Endothelial cell of umbilical vein (primary cell): ENCODE data around the gene CNGA4. TPM values are rescaled to one million over a fixed set of nuclear protein-coding genes. Genes with fewer than 3 reads are reported as not detected.

Experiments used
- BruUV-seq: library from RNA; stranded (reverse); fragments of 400-500 nt; replicated peaks from 2 replicates; lab custom pipeline; 2021; lab: Mats Ljungman, UMichigan
- CTCF ChIA-PET: fragments of 300-600, 350-600 bp; sonication (Branson Sonifier 250); formaldehyde crosslinking; loops from one replicate; lab custom pipeline; 2021; ENCODE audit warnings: antibody characterized with exemption, inconsistent platforms; lab: Charles Lee
- POLR2A ChIA-PET: fragments of 300-600, 350-600 bp; sonication (Branson Sonifier 250); formaldehyde crosslinking; loops from one replicate; lab custom pipeline; 2021; ENCODE audit warnings: antibody characterized with exemption, inconsistent platforms; lab: Charles Lee
- DNase-seq: peaks from one replicate; pipeline ENCODE4 v3.0.0-alpha.2; 2011; ENCODE audit warnings: low read depth, low spot score
- FAIRE-seq: peaks from 2 replicates; lab custom pipeline; 2011; peaks lifted over from hg19 to GRCh38; lab: Jason Lieb, UNC
- H2AFZ ChIP-seq: 2 replicates; pipeline ENCODE4 v1.6.0; 2012; ENCODE audit warnings: low read depth, low read length, control low read depth, inconsistent platforms
- H3K27ac ChIP-seq: 2 replicates; pipeline ENCODE4 v1.5.1; 2011; ENCODE audit warnings: low read depth, mild to moderate bottlenecking, control low read depth, low read length, moderate library complexity; ENCODE audit not compliant: insufficient read depth
- H3K27me3 ChIP-seq, 2 experiments: 2 replicates each; pipeline versions ENCODE4 v1.6.0 to v1.6.1; 2011; ENCODE audit warnings: low read length in 2 of 2, mixed read lengths in 1 of 2; ENCODE audit not compliant: control insufficient read depth in 2 of 2, insufficient read depth in 2 of 2
- H3K36me3 ChIP-seq, 2 experiments: 2 replicates in 1 of 2; 3 replicates in 1 of 2; pipeline ENCODE4 v1.5.1; 2011; ENCODE audit warnings: low read length in 2 of 2, mild to moderate bottlenecking in 1 of 2, moderate library complexity in 1 of 2; ENCODE audit not compliant: control insufficient read depth in 2 of 2, insufficient read depth in 2 of 2; ENCODE audit errors: extremely low read depth in 1 of 2
- H3K4me1 ChIP-seq: 3 replicates; pipeline ENCODE4 v1.5.1; 2011; ENCODE audit warnings: mild to moderate bottlenecking, low read length; ENCODE audit not compliant: control insufficient read depth, insufficient read depth; ENCODE audit errors: extremely low read depth
- H3K4me2 ChIP-seq: 2 replicates; pipeline ENCODE4 v1.6.1; 2011; ENCODE audit warnings: low read length, control low read depth, mixed read lengths; ENCODE audit not compliant: insufficient read depth
- H3K4me3 ChIP-seq, 3 experiments: fragments of 200-600 bp in 1 of 3; sonication (generic), shearing (Covaris generic) in 1 of 3; replicated peaks in 1 of 3; 2 replicates each; pipeline ENCODE4 v1.5.1; 2011 to 2016; ENCODE audit warnings: control low read depth in 3 of 3, low read length in 3 of 3, mild to moderate bottlenecking in 2 of 3, inconsistent platforms in 1 of 3, low read depth in 1 of 3, moderate library complexity in 1 of 3; ENCODE audit not compliant: insufficient read depth in 1 of 3
- H3K79me2 ChIP-seq: 2 replicates; pipeline ENCODE4 v1.6.0; 2012; ENCODE audit warnings: low read length, inconsistent platforms; ENCODE audit not compliant: control insufficient read depth, insufficient read depth
- H3K9ac ChIP-seq: replicated peaks from 2 replicates; pipeline ENCODE3; 2011; ENCODE audit warnings: low read length, control low read depth; ENCODE audit not compliant: insufficient read depth; ENCODE audit errors: extremely low read depth
- H3K9me1 ChIP-seq: replicated peaks from 3 replicates; pipeline ENCODE4 v1.6.0; 2011; ENCODE audit warnings: mild to moderate bottlenecking, low read length; ENCODE audit not compliant: control insufficient read depth, insufficient read depth; ENCODE audit errors: extremely low read depth
- H3K9me3 ChIP-seq: replicated peaks from 2 replicates; pipeline ENCODE4 v1.5.1; 2012; ENCODE audit warnings: low read length, inconsistent platforms; ENCODE audit not compliant: control insufficient read depth, insufficient read depth
- H4K20me1 ChIP-seq: replicated peaks from 2 replicates; pipeline ENCODE3; 2011; ENCODE audit warnings: mild to moderate bottlenecking, low read length; ENCODE audit not compliant: control insufficient read depth, insufficient read depth; ENCODE audit errors: extremely low read depth
- EZH2 ChIP-seq: IDR thresholded peaks from 2 replicates; pipeline ENCODE4 v1.6.1; 2012; ENCODE audit warnings: borderline replicate concordance, low read depth, mild to moderate bottlenecking, moderate library complexity, low read length, inconsistent platforms; ENCODE audit not compliant: severe bottlenecking
- JUN ChIP-seq: IDR thresholded peaks from 2 replicates; pipeline ENCODE4 v1.6.1; 2011; ENCODE audit warnings: borderline replicate concordance, low read depth; ENCODE audit not compliant: insufficient read length, insufficient read depth
- MYC ChIP-seq: IDR thresholded peaks from one replicate; pipeline ENCODE4 v1.6.1; 2011; ENCODE audit warnings: mild to moderate bottlenecking, low read depth, low read length
- POLR2A ChIP-seq: IDR thresholded peaks from 2 replicates; pipeline ENCODE4 v1.6.1; 2012; ENCODE audit warnings: low read depth, mild to moderate bottlenecking, control low read depth, low read length
- POLR2AphosphoS5 ChIP-seq: IDR thresholded peaks from 2 replicates; pipeline ENCODE4 v1.6.1; 2012; ENCODE audit warnings: low read depth, mild to moderate bottlenecking, control low read depth, low read length, moderate library complexity; ENCODE audit not compliant: insufficient read depth
- dilution Hi-C: fragments of 300-500 bp; cut with MboI; formaldehyde crosslinking; loops from one replicate; pipeline ENCODE4 v1.15.0; 2019; ENCODE audit warnings: low sequenced_read_pairs; ENCODE audit not compliant: extremely low pct_ligation_motif_present
- intact Hi-C: fragments of 100-400 bp; cut with micrococcal nuclease; formaldehyde crosslinking; loops from one replicate; pipeline ENCODE4 v1.10.0; 2022
- polyA plus RNA-seq, 4 experiments: library from polyadenylated mRNA; depleted of rRNA in 3 of 4; stranded (reverse) in 3 of 4; unstranded in 1 of 4; fragments of >200 nt; gene quantifications; 2 replicates each; pipeline versions ENCODE4 v1.2.1 to v1.2.3, GENCODE V29; 2011 to 2012; ENCODE audit warnings: missing spikeins in 1 of 4
- total RNA-seq: library from RNA; stranded (reverse); gene quantifications from 2 replicates; pipeline ENCODE4 v1.2.3, GENCODE V29; 2021
- TF ChIP-seq, protein P1 (sequence below): IDR thresholded peaks from 2 replicates; pipeline ENCODE4 v1.6.1; 2011; ENCODE audit not compliant: insufficient read depth, insufficient read length
- TF ChIP-seq, protein P2 (sequence below), 2 donors: IDR thresholded peaks; 1 replicate in 1 of 2; 2 replicates in 1 of 2; pipeline ENCODE4 v1.5.1; 2011; ENCODE audit warnings: low read length in 2 of 2, mild to moderate bottlenecking in 2 of 2, moderate library complexity in 2 of 2, control low read depth in 1 of 2, inconsistent platforms in 1 of 2, low read depth in 1 of 2; ENCODE audit not compliant: insufficient read depth in 1 of 2; ENCODE audit errors: extremely low read depth in 1 of 2

Gene CNGA4
- total and polyA plus RNA-seq, 2 donors (not counting 3 experiments of a cell fraction or from before 2014, with no cell fraction given), result 0.11 TPM; not detected in 1

DNA sequence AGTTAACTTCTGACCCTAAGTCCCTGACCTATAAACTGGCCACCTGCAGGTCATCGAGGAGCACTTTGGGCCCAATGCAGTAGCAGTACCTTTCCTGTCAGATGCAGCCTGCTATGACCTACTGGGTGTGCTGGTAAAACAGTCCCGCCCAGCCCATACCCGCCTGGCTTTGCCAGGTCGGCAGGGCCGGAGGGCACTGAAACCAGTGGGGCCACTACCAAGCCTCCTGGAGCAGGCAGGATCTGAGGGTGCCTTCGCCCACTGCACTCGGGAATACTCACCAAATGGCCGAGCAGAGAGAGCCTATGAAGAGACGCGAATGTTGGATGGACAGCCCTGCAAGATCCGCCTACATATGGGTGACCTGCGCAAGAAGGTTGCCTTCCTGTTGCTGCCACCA is 29.1 kb upstream of the CNGA4 start:
- H3K79me2 ChIP-seq, result no peaks in the 10 kb centered on the region
- no peaks in the 10 kb centered on the region for H3K9me1 ChIP-seq
- intact Hi-C loops, result no loop called here
- no peaks in the 10 kb centered on the region for H3K9me3 ChIP-seq
- H3K27ac ChIP-seq, result no peak overlapping the region
- no peaks in the 10 kb centered on the region for H3K4me1 ChIP-seq
- FAIRE-seq, result no peak
- H3K9ac ChIP-seq, result no peak overlapping the region
- no peak overlapping the region for H3K4me3 ChIP-seq
- no TSS peak for BruUV-seq
- dilution Hi-C loops, result no loop called here
- H3K36me3 ChIP-seq, result peaks cover 0 to 20% of the 10 kb centered on the region in 2 experiments
- H4K20me1 ChIP-seq, result no peaks in the 10 kb centered on the region
- ChIA-PET POLR2A (no interaction called here), CTCF (no interaction called here)
- H3K27me3 ChIP-seq, result no peaks in the 10 kb centered on the region
- H3K4me2 ChIP-seq, result no peak overlapping the region
- no peak for DNase-seq
- no peak overlapping the region for H2AFZ ChIP-seq
- no peak for TF ChIP-seq EZH2
- TF ChIP-seq, protein P1, sequence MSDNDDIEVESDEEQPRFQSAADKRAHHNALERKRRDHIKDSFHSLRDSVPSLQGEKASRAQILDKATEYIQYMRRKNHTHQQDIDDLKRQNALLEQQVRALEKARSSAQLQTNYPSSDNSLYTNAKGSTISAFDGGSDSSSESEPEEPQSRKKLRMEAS, result no peak
- TF ChIP-seq, protein P2, sequence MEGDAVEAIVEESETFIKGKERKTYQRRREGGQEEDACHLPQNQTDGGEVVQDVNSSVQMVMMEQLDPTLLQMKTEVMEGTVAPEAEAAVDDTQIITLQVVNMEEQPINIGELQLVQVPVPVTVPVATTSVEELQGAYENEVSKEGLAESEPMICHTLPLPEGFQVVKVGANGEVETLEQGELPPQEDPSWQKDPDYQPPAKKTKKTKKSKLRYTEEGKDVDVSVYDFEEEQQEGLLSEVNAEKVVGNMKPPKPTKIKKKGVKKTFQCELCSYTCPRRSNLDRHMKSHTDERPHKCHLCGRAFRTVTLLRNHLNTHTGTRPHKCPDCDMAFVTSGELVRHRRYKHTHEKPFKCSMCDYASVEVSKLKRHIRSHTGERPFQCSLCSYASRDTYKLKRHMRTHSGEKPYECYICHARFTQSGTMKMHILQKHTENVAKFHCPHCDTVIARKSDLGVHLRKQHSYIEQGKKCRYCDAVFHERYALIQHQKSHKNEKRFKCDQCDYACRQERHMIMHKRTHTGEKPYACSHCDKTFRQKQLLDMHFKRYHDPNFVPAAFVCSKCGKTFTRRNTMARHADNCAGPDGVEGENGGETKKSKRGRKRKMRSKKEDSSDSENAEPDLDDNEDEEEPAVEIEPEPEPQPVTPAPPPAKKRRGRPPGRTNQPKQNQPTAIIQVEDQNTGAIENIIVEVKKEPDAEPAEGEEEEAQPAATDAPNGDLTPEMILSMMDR (IDR thresholded peaks at IDR 0.05; ENCODE audit: extremely low read depth in 1 of 2, insufficient read depth in 1 of 2, low read depth in 1 of 2, low read length in 2 of 2), result no peak
- TF ChIP-seq POLR2A, result no peak
- TF ChIP-seq MYC, result no peak
- TF ChIP-seq JUN, result no peak
- TF ChIP-seq POLR2AphosphoS5, result no peak
